Left ventricle myocardium superior (tissue), 1 donor: ENCODE measurements around the gene KIAA1217. TPM values are rescaled to one million over a fixed set of nuclear protein-coding genes. Genes with fewer than 3 reads are reported as not detected.
"Not testable (repeated sequence)": the region's sequence is repeated elsewhere in the genome, so short reads cannot be mapped to it uniquely, and the experiment has no call there.

ENCODE experiments used
- ATAC-seq: fragments of 200-7000 bp; cut with Tn5 transposase; one replicate; pipeline ENCODE4 v1.9.1; 2020; ENCODE audit warnings: mild to moderate bottlenecking, moderate library complexity
- DNase-seq: peaks from one replicate; pipeline ENCODE4 v3.0.0-alpha.2; 2020
- intact Hi-C: fragments of 100-400 bp; cut with micrococcal nuclease; formaldehyde crosslinking; loops from one replicate; pipeline ENCODE4 v1.11.0; 2022
- total RNA-seq: library from RNA; stranded (reverse); fragmentation: NEBNext Ultra II Directional; extraction: Animal tissue kit (Norgen Biotek cat#: 25700); gene quantifications from one replicate; pipeline ENCODE4 v1.2.1, GENCODE V29; 2021
- donor health status: DM: no; HTN: yes; CAD: no; lungs with severe emphysema.

The KIAA1217 gene
- total RNA-seq, 1 donor from 2014 or later, result 46.6 TPM

DNA sequence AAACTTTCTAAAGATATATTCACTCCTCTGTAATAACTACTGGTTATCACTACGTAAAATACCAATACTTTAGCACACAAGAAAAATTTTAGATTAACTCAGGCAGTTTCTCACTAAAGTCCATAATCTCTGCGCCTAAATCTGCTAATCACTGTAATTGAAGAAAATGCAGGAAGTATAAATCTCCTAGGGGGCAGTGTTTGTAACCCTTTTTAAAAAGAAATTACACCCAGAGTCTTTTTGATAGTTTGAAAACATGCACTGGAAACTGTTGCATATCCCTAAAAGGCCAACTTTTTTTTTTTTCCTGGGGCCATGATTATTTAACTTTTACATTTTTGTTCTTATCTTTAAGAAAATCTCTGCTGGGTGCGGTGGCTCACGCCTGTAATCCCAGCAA, 209.6 kb downstream of the KIAA1217 start:
- DNase-seq, result no peak
- intact Hi-C loops, result no loop called here
- ATAC-seq, result no peak

GRCh38 chr10:24419066-24419465, 210.1 kb downstream of the KIAA1217 start:
- no peak for DNase-seq
- intact Hi-C loops, result no loop called here
- ATAC-seq, result no peak

DNA sequence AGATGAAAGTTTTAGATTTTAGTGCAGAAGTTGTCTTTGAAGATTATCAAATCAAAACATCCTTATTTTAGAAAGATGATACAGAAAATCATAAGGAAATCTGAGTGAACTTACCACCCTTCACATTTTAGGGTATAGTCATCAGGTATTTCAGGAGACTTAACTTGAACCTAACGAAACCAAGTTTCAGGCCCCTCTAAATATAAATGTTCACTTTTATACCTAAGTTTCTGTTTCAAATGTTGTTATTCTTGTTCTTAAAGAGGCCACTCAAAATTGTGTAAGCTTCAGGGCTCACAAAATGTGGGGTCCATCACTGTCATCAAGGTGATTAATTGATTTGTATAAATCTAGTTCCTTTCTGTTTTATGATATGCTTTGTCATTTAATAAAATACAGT, 216.2 kb downstream of the KIAA1217 start:
- DNase-seq, result no peak
- ATAC-seq, result no peak
- intact Hi-C loops, result no loop called here

GRCh38 chr10:24427678-24428409, 218.9 kb downstream of the KIAA1217 start:
- intact Hi-C loops, result no loop called here
- no peak for ATAC-seq
- DNase-seq, result no peak

- DNase-seq, result no peak
- intact Hi-C loops, result no loop called here
- ATAC-seq, result no peak
These were observed 219.5 kb downstream of the KIAA1217 start for GRCh38 chr10:24428410-24428782.

DNA sequence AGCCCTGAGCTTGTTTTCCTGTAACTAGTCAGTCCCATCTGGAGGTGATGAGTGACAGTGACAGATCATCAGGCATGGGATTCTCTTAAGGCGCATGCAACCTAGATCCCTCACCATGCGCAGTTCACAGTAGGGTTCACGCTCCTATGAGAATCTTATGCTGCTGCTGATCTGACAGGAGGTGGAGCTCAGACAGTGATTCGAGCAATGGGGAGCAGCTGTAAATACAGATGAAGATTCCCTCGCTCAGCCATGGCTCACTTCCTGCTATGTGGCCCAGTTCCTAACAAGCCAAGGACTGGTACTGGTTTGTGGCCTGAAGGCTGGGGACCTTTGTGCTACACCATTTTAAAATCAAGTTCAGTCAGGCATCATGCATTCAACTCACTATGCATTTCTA, 221.7 kb downstream of the KIAA1217 start:
- intact Hi-C loops, result no loop called here
- no peak for DNase-seq
- ATAC-seq, result no peak

DNA sequence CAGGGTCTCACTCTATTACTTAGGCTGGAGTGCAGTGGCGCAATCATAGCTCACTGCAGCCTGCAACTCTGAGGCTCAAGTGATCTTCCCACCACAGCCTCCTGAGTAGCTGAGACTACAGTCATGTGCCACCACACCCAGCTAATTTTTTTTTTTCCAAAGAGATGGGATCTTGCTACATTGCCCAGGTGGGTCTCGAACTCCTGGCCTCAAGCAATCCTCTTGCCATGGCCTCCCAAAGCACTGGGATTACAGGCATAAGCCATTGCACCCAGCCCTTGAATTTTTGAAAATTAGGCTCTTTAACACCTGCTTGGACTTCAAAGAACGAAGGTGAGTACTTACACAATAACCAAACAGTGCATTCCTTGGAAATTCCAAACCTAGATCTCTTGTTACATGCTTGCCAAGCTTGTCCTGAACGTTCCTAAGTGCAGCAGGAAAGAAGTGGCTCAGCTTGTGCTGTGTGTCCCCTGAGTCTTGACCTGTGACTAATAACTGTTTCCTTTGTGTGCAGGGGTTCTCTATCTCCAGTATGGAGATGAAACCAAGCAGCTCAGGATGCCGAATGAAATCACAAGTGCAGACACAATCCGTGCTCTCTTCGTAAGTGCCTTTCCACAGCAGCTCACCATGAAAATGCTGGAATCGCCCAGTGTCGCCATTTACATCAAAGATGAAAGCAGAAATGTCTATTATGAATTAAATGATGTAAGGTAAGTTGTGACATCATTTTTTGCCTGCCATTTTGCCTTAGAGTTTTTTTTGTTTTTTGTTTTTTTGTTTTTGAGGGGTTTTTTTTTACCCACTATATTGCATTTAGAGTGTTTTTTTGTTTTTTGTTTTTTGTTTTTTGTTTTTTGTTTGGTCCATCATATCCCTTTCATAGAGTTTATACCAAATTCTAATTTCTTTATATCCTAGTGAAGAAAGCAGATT, 223.8 kb downstream of the KIAA1217 start:
- ATAC-seq (no peak), DNase-seq (no peak)
- intact Hi-C loops, result no loop called here

DNA sequence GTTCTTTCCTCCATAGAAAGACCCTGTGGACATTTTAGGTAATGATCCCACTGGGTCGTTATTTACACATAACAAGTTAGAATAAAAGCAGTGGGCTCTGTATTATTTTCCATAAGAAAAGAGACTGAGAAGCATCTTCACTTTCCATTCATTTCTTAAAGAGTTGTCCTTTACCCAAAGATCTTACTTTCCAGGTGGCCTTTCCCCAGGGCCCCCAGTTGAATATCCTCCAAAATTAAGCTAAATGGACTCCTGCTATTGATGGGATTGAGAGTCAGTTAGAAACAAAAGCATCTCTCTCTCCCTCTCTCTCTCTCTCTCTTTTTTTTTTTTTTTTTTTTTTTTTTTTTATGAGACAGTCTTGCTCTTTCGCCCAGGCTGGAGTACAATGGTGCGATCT, 224.8 kb downstream of the KIAA1217 start:
- DNase-seq, result no peak
- intact Hi-C loops, result no loop called here
- ATAC-seq, result no peak

DNA sequence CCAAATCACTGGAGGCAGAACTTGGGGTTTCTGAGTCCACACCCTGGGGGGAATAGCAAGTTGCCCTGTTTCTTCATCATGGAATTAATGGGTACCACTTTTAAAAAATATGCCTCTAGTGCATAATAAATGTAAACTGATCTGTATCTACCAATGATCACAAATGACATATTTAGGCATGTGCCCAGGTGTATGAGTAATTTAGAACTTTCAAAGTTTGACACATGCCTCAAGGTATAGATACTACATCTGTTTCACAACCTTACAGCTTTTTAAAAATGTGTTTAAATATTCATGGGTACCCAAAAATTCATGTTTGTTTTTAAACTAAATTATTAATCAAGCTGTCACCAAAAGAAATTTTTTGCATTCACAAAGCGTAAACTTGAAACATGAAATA, 226.0 kb downstream of the KIAA1217 start:
- ATAC-seq, result no peak
- intact Hi-C loops, result no loop called here

GRCh38 chr10:24435374-24435773, 226.4 kb downstream of the KIAA1217 start:
- intact Hi-C loops, result no loop called here
- DNase-seq (no peak), ATAC-seq (no peak)

More for the DNA sequence above, 226.0 kb downstream of the KIAA1217 start:
- DNase-seq, result no peak

- ATAC-seq, result no peak
- DNase-seq, result no peak
- intact Hi-C loops, result no loop called here
These were observed 228.4 kb downstream of the KIAA1217 start for GRCh38 chr10:24437302-24437701.

DNA sequence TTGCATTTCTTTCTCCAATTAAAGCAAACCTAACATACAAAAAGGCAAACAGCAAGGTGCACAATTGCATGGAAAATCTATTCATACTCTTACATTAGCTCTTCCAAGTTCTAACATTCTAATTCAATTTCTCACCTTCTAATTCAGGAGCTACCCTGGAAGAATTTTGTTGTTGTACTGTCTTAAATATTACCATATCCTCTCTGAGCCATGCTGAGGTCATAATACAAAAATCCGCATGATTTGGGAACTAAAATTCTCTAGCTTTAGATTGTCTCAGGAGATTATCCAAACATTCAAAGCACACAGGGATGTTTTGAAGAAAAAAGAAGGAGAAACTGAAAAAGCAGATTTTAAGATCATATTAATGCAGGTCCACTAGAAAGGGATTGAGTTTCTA, 229.9 kb downstream of the KIAA1217 start:
- ATAC-seq (no peak), DNase-seq (no peak)
- intact Hi-C loops, result no loop called here

- peak; percentile 27 for ATAC-seq
These were observed 231.0 kb downstream of the KIAA1217 start for GRCh38 chr10:24439935-24440334.

GRCh38 chr10:24440817-24441797, 232.2 kb downstream of the KIAA1217 start:
- intact Hi-C loops, result loop anchor here (10.0 kb wide), 1 partner anchor 64 kb away; no protein-coding TSS in a partner anchor
- DNase-seq (no peak), ATAC-seq (no peak)

More at GRCh38 chr10:24439935-24440334, 231.0 kb downstream of the KIAA1217 start:
- no peak for DNase-seq
- intact Hi-C loops, result loop anchor here (10.0 kb wide), 1 partner anchor 65 kb away; no protein-coding TSS in a partner anchor

DNA sequence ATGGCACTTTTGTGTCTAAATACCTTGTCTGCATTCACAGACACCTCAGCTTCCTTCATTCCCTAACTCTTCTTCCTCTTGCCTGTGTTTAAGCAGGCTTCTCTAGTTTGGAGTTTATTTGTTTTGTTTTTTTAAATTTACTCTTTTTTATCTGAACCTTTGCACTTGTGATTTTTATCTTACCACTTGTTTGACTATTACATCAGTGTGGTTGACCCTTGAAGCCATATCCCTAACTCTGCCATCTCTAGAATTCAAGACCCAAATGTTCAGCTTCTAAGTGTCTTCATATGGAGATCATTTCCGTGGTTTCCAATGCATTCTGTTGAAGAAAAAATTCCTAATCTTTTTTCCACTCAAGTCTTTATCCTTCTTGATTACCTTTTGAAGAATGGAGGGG, 233.3 kb downstream of the KIAA1217 start:
- ATAC-seq (no peak), DNase-seq (no peak)
- intact Hi-C loops, result loop anchor here (10.0 kb wide), 1 partner anchor 63 kb away; no protein-coding TSS in a partner anchor

- not testable (repeated sequence) for ATAC-seq, DNase-seq
- intact Hi-C loops, result loop anchor here (10.0 kb wide), 1 partner anchor 62 kb away; no protein-coding TSS in a partner anchor
These were observed 233.8 kb downstream of the KIAA1217 start for GRCh38 chr10:24442641-24443174.

DNA sequence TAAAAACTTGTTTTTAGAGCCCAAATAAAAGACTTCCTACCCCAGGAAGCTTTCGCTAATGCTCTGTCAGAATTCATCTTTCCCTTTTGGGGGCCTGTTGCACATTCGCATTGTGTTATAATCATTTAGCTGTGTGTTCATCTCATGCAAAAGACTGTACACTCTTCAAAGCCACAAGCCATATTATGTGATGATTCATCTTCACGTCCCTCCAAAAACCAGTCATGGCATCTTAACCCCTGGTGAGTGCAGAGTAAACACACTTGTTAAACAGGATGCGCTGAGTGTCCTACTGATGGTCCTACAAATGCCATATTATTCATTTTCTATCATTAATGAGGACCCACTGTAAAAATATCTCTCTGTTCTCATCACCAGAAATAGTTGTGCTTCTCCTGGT, 235.4 kb downstream of the KIAA1217 start:
- no peak for DNase-seq
- intact Hi-C loops, result loop anchor here (10.0 kb wide), 1 partner anchor 60 kb away; no protein-coding TSS in a partner anchor
- no peak for ATAC-seq

- not testable (repeated sequence) for ATAC-seq, DNase-seq
- intact Hi-C loops, result loop anchor here (10.0 kb wide), 1 partner anchor 59 kb away; no protein-coding TSS in a partner anchor
These were observed 237.0 kb downstream of the KIAA1217 start for GRCh38 chr10:24445958-24446357.
